ENCODE measurements around the gene WWOX.

DNA sequence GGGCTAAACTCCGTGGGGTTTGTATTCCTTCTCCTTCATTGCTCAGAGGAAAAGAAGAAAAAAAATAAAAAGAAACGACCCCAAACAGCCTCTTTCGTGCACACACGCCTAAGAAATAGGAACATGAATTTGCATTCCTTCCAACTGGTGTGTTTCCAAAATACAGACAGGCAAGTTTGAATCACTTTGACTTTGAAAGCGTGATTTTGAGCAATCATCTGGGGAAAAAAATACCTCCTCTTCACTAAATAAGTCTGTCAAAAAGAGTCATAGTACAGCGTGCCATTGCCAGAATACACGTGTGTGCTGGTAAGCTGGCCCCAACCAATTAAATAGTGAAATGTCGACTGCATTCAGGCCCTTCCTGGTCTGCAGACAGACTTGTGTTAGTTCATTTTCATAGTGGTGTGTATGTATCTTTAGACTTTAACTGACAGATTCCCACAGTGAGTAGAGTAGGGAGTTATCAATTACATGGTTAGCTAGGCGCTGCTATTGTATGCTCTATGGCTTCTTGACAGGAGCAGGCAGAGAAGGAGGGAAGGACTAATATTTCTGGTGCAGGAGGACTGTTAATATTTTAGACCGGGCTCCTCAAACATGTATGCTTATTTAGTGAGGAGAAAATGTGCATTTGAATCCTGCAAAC lies 882.8 kb downstream of the WWOX start:
- TF ChIP-seq, protein P1, sequence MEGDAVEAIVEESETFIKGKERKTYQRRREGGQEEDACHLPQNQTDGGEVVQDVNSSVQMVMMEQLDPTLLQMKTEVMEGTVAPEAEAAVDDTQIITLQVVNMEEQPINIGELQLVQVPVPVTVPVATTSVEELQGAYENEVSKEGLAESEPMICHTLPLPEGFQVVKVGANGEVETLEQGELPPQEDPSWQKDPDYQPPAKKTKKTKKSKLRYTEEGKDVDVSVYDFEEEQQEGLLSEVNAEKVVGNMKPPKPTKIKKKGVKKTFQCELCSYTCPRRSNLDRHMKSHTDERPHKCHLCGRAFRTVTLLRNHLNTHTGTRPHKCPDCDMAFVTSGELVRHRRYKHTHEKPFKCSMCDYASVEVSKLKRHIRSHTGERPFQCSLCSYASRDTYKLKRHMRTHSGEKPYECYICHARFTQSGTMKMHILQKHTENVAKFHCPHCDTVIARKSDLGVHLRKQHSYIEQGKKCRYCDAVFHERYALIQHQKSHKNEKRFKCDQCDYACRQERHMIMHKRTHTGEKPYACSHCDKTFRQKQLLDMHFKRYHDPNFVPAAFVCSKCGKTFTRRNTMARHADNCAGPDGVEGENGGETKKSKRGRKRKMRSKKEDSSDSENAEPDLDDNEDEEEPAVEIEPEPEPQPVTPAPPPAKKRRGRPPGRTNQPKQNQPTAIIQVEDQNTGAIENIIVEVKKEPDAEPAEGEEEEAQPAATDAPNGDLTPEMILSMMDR (conservative IDR thresholded peaks at IDR 0.05 in 1 of 2, IDR thresholded peaks at IDR 0.05 in 1 of 2; ENCODE audit: extremely low read depth in 1 of 2, insufficient read depth in 1 of 2, low read depth in 1 of 2, low read length in 2 of 2), result no peak
- no peak for TF ChIP-seq EZH2 (IDR thresholded peaks at IDR 0.05; ENCODE audit: borderline replicate concordance, low read length)

Data from mammary epithelial cell (primary cell).